Tibial nerve (tissue), 4 donors: ENCODE measurements around the gene AGXT2. TPM values are rescaled to one million over a fixed set of nuclear protein-coding genes. Genes with fewer than 3 reads are reported as not detected.
A peak's percentile ranks its signal among the peaks of the same experiment; 100 is the strongest.

ENCODE experiments used
- DNase-seq, 2 donors: peaks; one replicate each; pipeline ENCODE4 v3.0.0-alpha.2; 2019; ENCODE audit warnings: low spot score in 2 of 2
- H3K27ac ChIP-seq, 4 donors: fragments of 200-600 bp; sonication (generic) in 3 of 4; one replicate each; pipeline ENCODE4 v1.5.1; 2017 to 2019; ENCODE audit warnings: mild to moderate bottlenecking in 1 of 4
- H3K27me3 ChIP-seq, 2 donors: fragments of 200-600 bp; sonication (generic) in 1 of 2; one replicate each; pipeline versions ENCODE4 v1.5.1 to v1.6.0; 2017 to 2019
- H3K36me3 ChIP-seq, 3 donors: fragments of 200-600 bp; sonication (generic); one replicate each; pipeline ENCODE4 v1.5.1; 2018 to 2019
- H3K4me1 ChIP-seq, 4 donors: fragments of 200-600 bp; sonication (generic) in 3 of 4; one replicate each; pipeline ENCODE4 v1.5.1; 2017 to 2019
- H3K4me3 ChIP-seq, 4 donors: fragments of 200-600 bp; sonication (generic) in 3 of 4; one replicate each; pipeline ENCODE4 v1.5.1; 2017 to 2019; ENCODE audit warnings: mild to moderate bottlenecking in 1 of 4, moderate library complexity in 1 of 4
- H3K9me3 ChIP-seq, 4 donors: fragments of 200-600 bp; sonication (generic) in 3 of 4; one replicate each; pipeline ENCODE4 v1.5.1; 2017 to 2019
- EP300 ChIP-seq, 2 donors: sonication (generic); formaldehyde crosslinking; IDR thresholded peaks; one replicate each; pipeline ENCODE4 v1.6.1; 2017; ENCODE audit warnings: antibody characterized with exemption in 2 of 2, mild to moderate bottlenecking in 1 of 2
- POLR2A ChIP-seq, 2 donors: fragments of 450-650 bp; IDR thresholded peaks; one replicate each; pipeline ENCODE4 v1.6.1; 2017; ENCODE audit warnings: antibody characterized with exemption in 2 of 2, mild to moderate bottlenecking in 2 of 2, moderate library complexity in 2 of 2
- WGBS, 2 donors: methylation state at CpG; one replicate each; pipeline ENCODE4 v1.1.5; 2018; 5-methylcytosine and 5-hydroxymethylcytosine counted together
- total RNA-seq, 4 donors: library from RNA; depleted of rRNA; stranded (reverse); fragments of >200 nt; gene quantifications; one replicate each; pipeline ENCODE4 v1.1.0, GENCODE V29; 2016
- TF ChIP-seq, protein P1 (sequence below), 5 experiments: fragments of 200-600 bp in 3 of 5; fragments of 450-650 bp in 2 of 5; sonication (generic) in 3 of 5; IDR thresholded peaks; one replicate each; pipeline ENCODE4 v1.5.1; 2016 to 2019; ENCODE audit warnings: antibody characterized with exemption in 5 of 5, mild to moderate bottlenecking in 3 of 5, moderate library complexity in 2 of 5

Gene AGXT2
- total RNA-seq, 4 donors from 2014 or later: not detected

DNA sequence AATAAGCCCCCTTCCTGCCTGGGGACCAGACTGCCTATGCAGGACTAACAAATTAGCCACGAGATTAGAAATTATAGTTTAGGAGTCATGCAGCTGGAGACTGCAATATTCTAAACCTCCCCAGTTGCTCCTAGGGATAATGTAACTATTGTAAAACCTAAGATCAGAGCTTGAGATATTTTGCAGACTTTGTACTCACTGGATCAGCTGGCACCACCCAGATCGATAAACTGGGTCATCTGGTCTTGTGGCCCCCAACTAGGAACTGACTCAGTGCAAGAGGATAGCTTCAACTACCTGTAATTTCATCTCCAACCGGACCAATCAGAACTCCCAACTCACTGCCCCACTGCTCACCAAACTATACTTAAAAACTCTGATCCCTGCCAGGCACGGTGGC is 80.2 kb downstream of the AGXT2 start:
- peaks cover 0 to 6% (median 0%) of the 10 kb centered on the region in 3 donors for H3K36me3 ChIP-seq
- TF ChIP-seq POLR2A (IDR thresholded peaks at IDR 0.05) (no peak), EP300 (IDR thresholded peaks at IDR 0.05) (no peak)
- TF ChIP-seq, protein P1, sequence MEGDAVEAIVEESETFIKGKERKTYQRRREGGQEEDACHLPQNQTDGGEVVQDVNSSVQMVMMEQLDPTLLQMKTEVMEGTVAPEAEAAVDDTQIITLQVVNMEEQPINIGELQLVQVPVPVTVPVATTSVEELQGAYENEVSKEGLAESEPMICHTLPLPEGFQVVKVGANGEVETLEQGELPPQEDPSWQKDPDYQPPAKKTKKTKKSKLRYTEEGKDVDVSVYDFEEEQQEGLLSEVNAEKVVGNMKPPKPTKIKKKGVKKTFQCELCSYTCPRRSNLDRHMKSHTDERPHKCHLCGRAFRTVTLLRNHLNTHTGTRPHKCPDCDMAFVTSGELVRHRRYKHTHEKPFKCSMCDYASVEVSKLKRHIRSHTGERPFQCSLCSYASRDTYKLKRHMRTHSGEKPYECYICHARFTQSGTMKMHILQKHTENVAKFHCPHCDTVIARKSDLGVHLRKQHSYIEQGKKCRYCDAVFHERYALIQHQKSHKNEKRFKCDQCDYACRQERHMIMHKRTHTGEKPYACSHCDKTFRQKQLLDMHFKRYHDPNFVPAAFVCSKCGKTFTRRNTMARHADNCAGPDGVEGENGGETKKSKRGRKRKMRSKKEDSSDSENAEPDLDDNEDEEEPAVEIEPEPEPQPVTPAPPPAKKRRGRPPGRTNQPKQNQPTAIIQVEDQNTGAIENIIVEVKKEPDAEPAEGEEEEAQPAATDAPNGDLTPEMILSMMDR (IDR thresholded peaks at IDR 0.05): no peak
- H3K4me1 ChIP-seq: no peaks in the 10 kb centered on the region
- H3K4me3 ChIP-seq: no peak overlapping the region
- peaks cover 0 to 7% (median 0%) of the 10 kb centered on the region in 4 donors for H3K9me3 ChIP-seq
- DNase-seq: no peak
- no peak overlapping the region for H3K27ac ChIP-seq
- 91 to 98% methylated on average over 4 of the region's 4 CpGs for WGBS, 2 donors
- no peaks in the 10 kb centered on the region for H3K27me3 ChIP-seq

- Histone ChIP-seq H3K4me1 (peaks cover 0 to 6% (median 0%) of the 10 kb centered on the region in 4 donors), H3K36me3 (peaks cover 0 to 12% (median 0%) of the 10 kb centered on the region in 3 donors), H3K4me3 (no peak overlapping the region), H3K27me3 (no peaks in the 10 kb centered on the region), H3K9me3 (no peaks in the 10 kb centered on the region), H3K27ac (peak overlapping the region in 1 of 4 donors; percentile 16)
- TF ChIP-seq, protein P1 (IDR thresholded peaks at IDR 0.05): no peak
- TF ChIP-seq EP300 (IDR thresholded peaks at IDR 0.05): no peak
- no peak for TF ChIP-seq POLR2A (IDR thresholded peaks at IDR 0.05)
- DNase-seq: no peak
- WGBS, 2 donors: 88 to 96% methylated on average over 1 of the region's 1 CpG
Observed at GRCh38 chr5:34959323-34959722, 88.4 kb downstream of the AGXT2 start.

GRCh38 chr5:34957857-34958690 is 89.7 kb downstream of the AGXT2 start:
- no peak for TF ChIP-seq POLR2A (IDR thresholded peaks at IDR 0.05)
- TF ChIP-seq EP300 (IDR thresholded peaks at IDR 0.05): no peak
- TF ChIP-seq, protein P1 (IDR thresholded peaks at IDR 0.05): peak in 4 of 5 experiments; percentile 20 to 35 (median 24)
- WGBS, 2 donors: 38 to 40% methylated on average over 5 of the region's 5 CpGs
- H3K36me3 ChIP-seq: peaks cover 0 to 23% (median 4%) of the 10 kb centered on the region in 3 donors

GRCh38 chr5:34957321-34957720 is 90.4 kb downstream of the AGXT2 start:
- Histone ChIP-seq H3K27me3 (no peaks in the 10 kb centered on the region), H3K27ac (no peak overlapping the region), H3K4me1 (peaks cover 0 to 6% (median 0%) of the 10 kb centered on the region in 4 donors), H3K9me3 (no peaks in the 10 kb centered on the region), H3K36me3 (peaks cover 0 to 31% (median 4%) of the 10 kb centered on the region in 3 donors), H3K4me3 (no peak overlapping the region)
- TF ChIP-seq, protein P1 (IDR thresholded peaks at IDR 0.05): no peak
- TF ChIP-seq POLR2A (IDR thresholded peaks at IDR 0.05) (no peak), EP300 (IDR thresholded peaks at IDR 0.05) (no peak)
- WGBS, 2 donors: 68 to 73% methylated on average over 1 of the region's 1 CpG
- DNase-seq: no peak

More at GRCh38 chr5:34957857-34958690, 89.7 kb downstream of the AGXT2 start:
- DNase-seq: peak in 1 of 2 donors; percentile 20
- no peaks in the 10 kb centered on the region for H3K27me3 ChIP-seq
- H3K4me1 ChIP-seq: peaks cover 0 to 6% (median 0%) of the 10 kb centered on the region in 4 donors
- H3K27ac ChIP-seq: peak overlapping the region in 1 of 4 donors; percentile 5
- no peak overlapping the region for H3K4me3 ChIP-seq
- no peaks in the 10 kb centered on the region for H3K9me3 ChIP-seq

Other genes starting within 250 kb of the AGXT2 start
- 1 to 10 TPM in 3 of 4 donors, under 1 TPM in 1; 0.39 to 5.4 (median 2.7) TPM for gene TTC23L, start 208.8 kb downstream of the AGXT2 start, total RNA-seq
- gene RAD1, start 132.4 kb downstream of the AGXT2 start, total RNA-seq: 10 to 100 TPM; 12.3 to 22.3 (median 16.7) TPM
- gene BRIX1, start 132.2 kb downstream of the AGXT2 start, total RNA-seq: 10 to 100 TPM; 15.7 to 33.7 (median 22.5) TPM
- gene DNAJC21, start 118.4 kb downstream of the AGXT2 start, total RNA-seq: 10 to 100 TPM; 30.3 to 54.0 (median 31.7) TPM
- 1 to 10 TPM in 3 of 4 donors, under 1 TPM in 1; 0.84 to 5.3 (median 4.0) TPM for gene PRLR, start 182.5 kb upstream of the AGXT2 start, total RNA-seq